GM12801 (cell line): ENCODE data around the gene UBE3A.

Experiments
- CTCF ChIP-seq: IDR thresholded peaks from one replicate; pipeline ENCODE4 v1.5.1; 2011; ENCODE audit warnings: control low read depth; ENCODE audit not compliant: insufficient read length; ENCODE audit errors: extremely low read depth

UBE3A gene

GRCh38 chr15:25426896-25427610 is 11.8 kb downstream of the UBE3A start:
- TF ChIP-seq CTCF = no peak

GRCh38 chr15:25424073-25424472 is 14.8 kb downstream of the UBE3A start:
- no peak for TF ChIP-seq CTCF

- TF ChIP-seq CTCF = no peak
Observed at GRCh38 chr15:25422021-25422420, 16.8 kb downstream of the UBE3A start.

- no peak for TF ChIP-seq CTCF
Observed at GRCh38 chr15:25418202-25418601, 20.6 kb downstream of the UBE3A start.

GRCh38 chr15:25417604-25418003 is 21.2 kb downstream of the UBE3A start:
- TF ChIP-seq CTCF = no peak

GRCh38 chr15:25416693-25417092 is 22.1 kb downstream of the UBE3A start:
- TF ChIP-seq CTCF = no peak

GRCh38 chr15:25415707-25416106 is 23.1 kb downstream of the UBE3A start:
- TF ChIP-seq CTCF = no peak
